ENCODE data around the gene CDCP1. TPM values are rescaled to one million over a fixed set of nuclear protein-coding genes. Genes with fewer than 3 reads are reported as not detected.
A peak's percentile ranks its signal among the peaks of the same experiment; 100 is the strongest.
"Not testable (repeated sequence)": the region's sequence is repeated elsewhere in the genome, so short reads cannot be mapped to it uniquely, and the experiment has no call there.

CDCP1 gene
- total RNA-seq, 6 experiments from 2014 or later, result 0.78 to 2.1 (median 1.7) TPM

- Mint-ChIP-seq H3K27me3 (ENCODE audit: insufficient read depth) (peaks cover 2% of the 10 kb centered on the region; the same call in 1 of the 2 replicates), H3K36me3 (ENCODE audit: low read depth) (no peaks in the 10 kb centered on the region), H3K4me3 (no peak overlapping the region), H3K9me3 (no peaks in the 10 kb centered on the region), H3K4me1 (ENCODE audit: low read depth) (peaks cover 84% of the 10 kb centered on the region), H3K27ac (peak overlapping the region; percentile 81)
- DNase-seq, result no peak
- no peak for TF ChIP-seq CTCF (IDR thresholded peaks at IDR 0.05)
These were observed 88.6 kb downstream of the CDCP1 start for GRCh38 chr3:45057557-45057956.

GRCh38 chr3:45056608-45057301 is 89.4 kb downstream of the CDCP1 start:
- no peak overlapping the region for H3K4me3 Mint-ChIP-seq
- peak overlapping the region; percentile 81 for H3K27ac Mint-ChIP-seq
- TF ChIP-seq CTCF (IDR thresholded peaks at IDR 0.05), result no peak
- no peaks in the 10 kb centered on the region for H3K36me3 Mint-ChIP-seq (ENCODE audit: low read depth)
- peaks cover 2% of the 10 kb centered on the region; the same call in 1 of the 2 replicates for H3K27me3 Mint-ChIP-seq (ENCODE audit: insufficient read depth)
- no peak for DNase-seq
- no peaks in the 10 kb centered on the region for H3K9me3 Mint-ChIP-seq
- peaks cover 80% of the 10 kb centered on the region for H3K4me1 Mint-ChIP-seq (ENCODE audit: low read depth)

GRCh38 chr3:45055411-45056143 is 90.6 kb downstream of the CDCP1 start:
- Mint-ChIP-seq H3K9me3 (no peaks in the 10 kb centered on the region), H3K4me1 (ENCODE audit: low read depth) (peaks cover 72% of the 10 kb centered on the region), H3K27me3 (ENCODE audit: insufficient read depth) (peaks cover 2% of the 10 kb centered on the region; the same call in 1 of the 2 replicates), H3K27ac (peak overlapping the region; percentile 81), H3K36me3 (ENCODE audit: low read depth) (no peaks in the 10 kb centered on the region), H3K4me3 (peak overlapping the region; percentile 52)
- peak; percentile 61 for TF ChIP-seq CTCF (IDR thresholded peaks at IDR 0.05)
- DNase-seq, result peak; percentile 79

GRCh38 chr3:45055032-45055410 is 91.2 kb downstream of the CDCP1 start:
- Mint-ChIP-seq H3K27me3 (ENCODE audit: insufficient read depth) (peaks cover 2% of the 10 kb centered on the region; the same call in 1 of the 2 replicates), H3K27ac (peak overlapping the region; percentile 81), H3K36me3 (ENCODE audit: low read depth) (peaks cover 2% of the 10 kb centered on the region; the same call in 1 of the 2 replicates), H3K4me1 (ENCODE audit: low read depth) (peaks cover 67% of the 10 kb centered on the region), H3K4me3 (peak overlapping the region; percentile 52), H3K9me3 (no peaks in the 10 kb centered on the region)
- DNase-seq, result peak; percentile 57
- TF ChIP-seq CTCF (IDR thresholded peaks at IDR 0.05), result no peak

- DNase-seq, result peak; percentile 71
- TF ChIP-seq CTCF (IDR thresholded peaks at IDR 0.05), result no peak
- Mint-ChIP-seq H3K27ac (peak overlapping the region; percentile 81), H3K9me3 (no peaks in the 10 kb centered on the region), H3K27me3 (ENCODE audit: insufficient read depth) (peaks cover 2% of the 10 kb centered on the region), H3K36me3 (ENCODE audit: low read depth) (peaks cover 4% of the 10 kb centered on the region; the same call in 1 of the 2 replicates), H3K4me1 (ENCODE audit: low read depth) (peaks cover 61% of the 10 kb centered on the region), H3K4me3 (peak overlapping the region; percentile 52)
These were observed 91.9 kb downstream of the CDCP1 start for GRCh38 chr3:45054196-45054857.

GRCh38 chr3:45053805-45054195 is 92.4 kb downstream of the CDCP1 start:
- H3K9me3 Mint-ChIP-seq; H3K27me3 Mint-ChIP-seq (ENCODE audit: insufficient read depth); H3K36me3 Mint-ChIP-seq (ENCODE audit: low read depth); DNase-seq: not testable (repeated sequence)
- H3K4me3 Mint-ChIP-seq, result peak overlapping the region; percentile 38; the same call in 1 of the 2 replicates
- peak overlapping the region; percentile 81 for H3K27ac Mint-ChIP-seq
- H3K4me1 Mint-ChIP-seq (ENCODE audit: low read depth), result peaks cover 59% of the 10 kb centered on the region

All from HFFc6 (cell line).